Raji (cell line): ENCODE measurements around the gene TOM1L1.

Experiments used
- POLR2A ChIP-seq: IDR thresholded peaks from 2 replicates; pipeline ENCODE4 v1.6.1; 2011; ENCODE audit warnings: low read depth, low read length, control low read depth; ENCODE audit not compliant: insufficient read depth

Gene TOM1L1

DNA sequence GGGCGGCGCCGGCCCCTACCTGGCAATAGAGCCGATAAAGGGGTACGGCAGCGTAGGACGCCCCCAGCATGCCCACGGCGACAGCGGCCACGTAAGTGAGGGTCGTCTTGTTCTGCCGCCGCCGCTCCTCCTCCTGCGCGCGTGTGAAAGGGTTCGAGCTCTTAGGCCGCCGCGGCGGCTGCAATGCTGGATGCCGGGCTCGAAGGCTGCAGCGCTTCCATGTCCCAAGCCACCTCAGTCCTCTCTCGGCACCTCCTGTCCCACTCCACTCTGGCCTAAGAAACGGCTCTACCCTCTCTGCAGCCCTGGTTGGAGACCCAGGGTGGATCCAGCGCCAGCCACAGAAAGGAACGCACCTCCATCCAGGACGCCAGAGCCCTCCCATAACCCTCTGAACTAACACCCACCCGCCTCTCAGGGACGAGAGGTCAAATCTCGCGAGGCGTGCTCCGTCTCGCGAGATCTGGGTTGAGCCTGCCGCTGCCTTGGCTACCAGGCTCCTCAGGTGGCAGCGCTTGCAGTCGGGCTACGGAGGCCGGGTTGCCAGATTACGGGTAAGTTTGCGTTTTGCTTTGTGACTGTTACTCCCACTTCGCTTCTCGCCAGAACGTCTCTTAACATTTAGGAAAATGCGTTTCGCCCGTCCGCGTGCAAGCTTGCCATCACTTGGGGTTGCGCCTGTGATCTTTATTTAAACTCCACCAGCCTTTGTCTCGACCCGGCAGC lies 67.8 kb downstream of the TOM1L1 start, which contains the start of the genes COX11 and STXBP4:
COX11 (minus strand) TSS at position 393 of the 726 bp plus-strand sequence; CDS start at position 385, 8 bp downstream.
STXBP4 (plus strand) TSS at position 504 of the 726 bp plus-strand sequence. CDS start 17,455 bp downstream, outside the sequence.
- peak; percentile 96 for TF ChIP-seq POLR2A

DNA sequence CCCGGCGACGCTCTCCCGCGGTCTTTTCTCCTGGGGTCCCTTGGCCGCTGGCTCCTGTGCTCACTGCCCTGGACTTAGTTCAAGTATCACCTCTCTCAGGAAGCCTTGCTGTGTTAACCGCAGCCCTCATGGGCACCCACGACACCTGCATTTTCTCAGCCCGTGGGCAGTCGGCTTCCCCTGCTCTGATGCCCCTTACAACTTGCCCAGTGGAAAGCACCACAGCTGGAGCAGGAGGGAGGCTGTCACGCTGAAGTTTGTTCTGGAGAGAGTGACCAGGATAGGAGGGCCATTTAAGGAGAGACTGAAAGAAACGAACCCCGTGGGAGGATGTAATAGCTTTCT lies 68.3 kb downstream of the TOM1L1 start:
- TF ChIP-seq POLR2A = no peak

DNA sequence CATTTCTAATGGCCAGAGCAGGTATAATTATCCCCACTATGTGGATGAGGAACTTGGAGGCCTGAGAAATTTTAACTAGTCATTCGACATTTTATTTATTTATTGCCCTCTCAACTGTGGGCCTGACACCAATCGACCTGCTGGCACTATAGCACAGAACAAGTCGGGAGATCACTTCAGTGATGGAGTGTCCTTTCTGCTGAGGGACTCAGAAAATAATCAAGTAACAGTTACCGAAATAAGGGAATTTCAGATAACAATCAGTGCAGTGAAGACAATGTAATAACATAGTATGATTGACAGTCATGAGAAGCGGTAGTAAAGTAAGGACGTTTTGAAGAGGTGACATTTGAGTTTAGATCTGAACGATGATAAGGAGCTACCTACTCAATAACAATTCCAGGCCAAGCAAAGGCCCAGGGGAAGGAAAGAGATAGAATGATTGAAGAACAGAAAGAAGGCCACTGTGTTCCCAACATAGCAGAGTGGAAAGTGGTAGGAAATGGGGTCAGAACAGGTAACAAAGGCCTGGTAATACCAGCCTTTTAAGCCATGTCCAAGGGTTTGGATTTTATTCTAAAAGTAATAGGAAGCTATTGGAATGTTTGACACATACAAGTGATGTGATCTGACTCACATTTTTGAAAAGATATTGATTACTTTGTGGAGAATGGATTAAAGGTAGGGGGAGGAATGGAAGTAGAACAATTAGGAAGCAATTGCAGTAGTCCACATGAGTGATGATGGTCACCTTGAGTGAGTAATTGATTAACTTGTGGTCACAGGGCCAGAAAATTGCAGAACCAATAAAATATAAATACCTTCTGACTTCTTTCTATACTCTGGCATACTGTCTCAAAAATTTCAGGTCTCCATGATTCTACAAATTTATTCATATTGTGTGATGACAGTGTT lies 69.3 kb downstream of the TOM1L1 start:
- no peak for TF ChIP-seq POLR2A

DNA sequence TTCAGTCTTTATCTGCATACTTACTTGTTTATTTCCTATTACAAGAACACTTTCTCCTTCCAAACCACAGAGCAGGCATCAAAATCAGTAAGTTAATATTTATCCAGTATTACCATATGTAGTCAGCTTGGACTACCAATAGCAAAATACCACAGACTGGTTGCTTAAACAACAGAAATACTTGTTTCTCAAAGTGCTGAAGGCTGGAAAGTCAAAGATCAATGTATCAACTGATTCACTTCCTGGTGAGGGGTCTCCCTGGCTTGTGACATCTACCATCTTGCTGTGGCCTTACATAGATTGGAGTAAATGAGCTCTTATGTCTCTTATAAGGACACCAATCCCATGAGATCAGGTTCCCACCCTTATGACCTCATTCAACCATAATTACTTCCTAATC lies 70.5 kb downstream of the TOM1L1 start:
- no peak for TF ChIP-seq POLR2A

DNA sequence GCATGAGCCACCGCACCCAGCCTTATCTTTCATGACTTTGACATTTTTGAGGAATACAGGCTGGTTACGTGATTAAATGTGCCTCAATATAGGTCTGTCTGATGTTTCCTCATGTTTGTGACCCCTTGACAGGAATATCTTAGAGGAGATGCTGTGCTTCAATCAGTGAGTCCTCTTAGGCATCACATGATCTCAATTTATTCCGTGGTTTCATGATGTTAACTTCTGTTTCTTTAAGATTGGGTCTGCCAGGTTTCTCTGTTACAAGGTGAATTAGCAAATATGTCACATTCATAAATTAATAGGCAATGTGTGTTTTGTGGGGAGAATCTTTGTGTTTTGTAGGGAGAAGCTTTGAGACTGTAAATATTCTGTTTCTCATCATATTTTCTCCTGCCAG lies 71.2 kb downstream of the TOM1L1 start:
- no peak for TF ChIP-seq POLR2A

DNA sequence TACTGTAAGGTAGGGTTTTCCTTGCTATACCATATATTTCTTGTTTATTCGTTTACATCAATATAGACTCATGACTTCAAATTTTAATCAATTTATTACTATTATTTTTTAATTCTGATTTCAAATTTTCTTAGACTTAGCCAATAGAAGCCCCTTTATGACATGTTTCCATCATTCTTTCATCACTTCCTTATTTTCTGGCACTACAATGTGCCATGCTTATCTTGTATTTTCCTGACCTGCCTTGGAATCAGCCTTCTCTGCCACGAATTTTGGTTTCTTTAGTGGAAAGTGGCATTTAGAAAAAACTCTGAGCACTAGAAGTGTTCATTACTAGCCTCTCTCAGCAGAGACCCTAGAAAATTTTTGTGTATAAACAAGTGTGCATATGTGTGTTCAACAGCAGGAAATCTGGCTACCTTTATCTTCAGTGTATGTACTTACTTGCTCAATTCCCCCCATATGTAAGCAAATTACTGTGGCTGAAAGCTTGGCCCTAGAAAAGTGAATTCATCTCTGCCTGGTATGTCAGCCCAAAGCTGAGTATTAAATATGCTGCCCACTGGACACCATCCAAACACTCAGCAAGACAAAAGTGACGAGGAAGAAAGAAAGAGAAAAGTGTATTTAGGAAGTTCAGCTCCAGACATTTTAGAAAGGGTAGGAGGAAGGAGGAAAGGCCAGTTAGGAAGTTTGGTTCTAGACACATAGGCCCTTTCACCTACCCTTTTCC lies 71.9 kb downstream of the TOM1L1 start:
- no peak for TF ChIP-seq POLR2A

DNA sequence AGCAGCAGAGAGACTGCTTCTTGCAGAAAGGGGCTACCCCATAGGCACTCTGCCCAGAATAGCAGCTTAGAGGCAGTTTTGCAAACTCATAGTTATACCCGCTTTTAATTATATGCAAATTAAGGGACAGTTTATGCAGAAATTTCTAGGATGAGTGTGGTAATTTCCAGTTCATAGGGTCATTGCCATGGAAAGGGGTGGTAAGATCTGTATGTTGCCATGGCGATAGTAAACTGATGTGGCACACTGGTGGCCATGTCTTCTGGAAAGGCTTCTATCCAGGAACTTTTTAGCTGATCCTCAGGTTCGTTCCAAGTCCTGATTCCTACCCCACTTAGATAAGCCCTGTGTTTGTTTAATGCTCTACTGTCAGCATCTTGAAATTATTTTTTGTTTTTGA lies 74.1 kb downstream of the TOM1L1 start:
- TF ChIP-seq POLR2A = no peak

DNA sequence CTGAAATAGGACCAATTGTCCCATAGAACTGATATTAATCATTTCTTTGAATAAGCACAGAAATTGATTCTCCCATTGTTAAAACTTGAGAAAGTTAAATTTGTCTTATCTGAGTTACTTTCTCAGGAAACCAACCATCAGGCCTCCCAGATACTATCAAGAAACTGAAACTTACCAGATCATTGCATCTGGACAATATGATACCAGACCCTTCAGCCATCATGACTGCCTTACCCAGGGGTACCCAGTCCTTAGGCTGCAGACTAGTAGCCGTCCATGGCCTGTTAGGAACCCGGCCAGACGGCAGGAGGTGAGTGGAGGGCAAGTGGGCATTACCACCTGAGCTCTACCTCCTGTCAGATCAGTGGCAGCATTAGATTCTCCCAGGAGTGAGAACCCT lies 75.7 kb downstream of the TOM1L1 start:
- TF ChIP-seq POLR2A = no peak

DNA sequence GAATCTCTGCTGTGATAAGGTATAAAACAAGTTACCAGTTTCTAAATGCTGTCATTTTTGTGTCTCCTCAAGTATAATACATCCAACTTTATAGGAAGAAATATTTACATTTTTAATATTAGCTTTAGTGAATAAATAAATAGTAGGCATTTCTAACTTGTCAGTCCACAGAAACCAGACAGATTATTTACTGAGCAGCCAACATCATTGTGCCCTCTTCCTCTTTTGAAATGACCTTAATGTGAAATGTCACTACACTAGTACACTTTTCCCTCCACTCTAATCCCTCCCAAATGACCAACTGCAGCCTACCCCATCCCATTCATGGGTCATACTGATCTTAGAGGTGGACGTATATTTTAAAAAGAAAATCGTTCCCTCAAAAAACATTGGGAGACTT lies 77.1 kb downstream of the TOM1L1 start:
- TF ChIP-seq POLR2A = no peak

DNA sequence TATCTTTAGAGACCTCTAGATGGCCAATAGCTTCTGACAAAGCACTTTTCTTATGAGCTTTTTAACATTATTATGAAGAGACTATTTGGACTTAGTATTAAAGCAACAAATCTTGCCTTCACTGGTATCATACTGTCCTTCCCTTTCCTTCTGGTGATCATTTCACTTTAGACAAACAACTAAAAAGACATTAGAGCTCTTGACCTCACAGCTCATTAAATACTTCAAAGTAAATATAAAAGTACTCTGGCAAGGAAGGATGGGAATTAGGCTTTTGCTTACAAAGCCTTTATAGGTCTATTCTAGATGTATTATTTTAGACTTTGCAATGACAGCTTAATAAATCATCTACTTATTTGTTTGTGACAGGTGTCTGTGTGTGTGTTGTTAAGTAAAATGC lies 79.0 kb downstream of the TOM1L1 start:
- no peak for TF ChIP-seq POLR2A

DNA sequence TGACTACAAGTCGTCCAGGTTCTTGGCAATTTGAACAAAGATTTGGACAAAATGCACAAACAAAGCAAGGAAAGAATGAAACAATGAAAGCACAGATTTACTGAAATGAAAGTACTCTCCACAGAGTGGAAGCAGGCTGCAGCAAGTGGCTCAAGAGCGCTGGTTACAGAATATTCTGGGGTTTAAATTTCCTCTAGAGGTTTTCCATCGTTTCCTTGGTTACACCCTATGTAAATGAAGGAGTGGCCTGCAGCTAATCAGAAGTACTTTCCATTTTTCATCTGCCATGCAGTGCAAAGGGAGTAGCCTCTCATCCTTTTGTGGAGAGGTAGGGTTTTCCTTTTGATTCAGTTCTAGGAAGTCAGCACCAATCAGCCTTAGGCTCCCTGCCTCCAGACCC lies 79.7 kb downstream of the TOM1L1 start:
- TF ChIP-seq POLR2A = no peak

DNA sequence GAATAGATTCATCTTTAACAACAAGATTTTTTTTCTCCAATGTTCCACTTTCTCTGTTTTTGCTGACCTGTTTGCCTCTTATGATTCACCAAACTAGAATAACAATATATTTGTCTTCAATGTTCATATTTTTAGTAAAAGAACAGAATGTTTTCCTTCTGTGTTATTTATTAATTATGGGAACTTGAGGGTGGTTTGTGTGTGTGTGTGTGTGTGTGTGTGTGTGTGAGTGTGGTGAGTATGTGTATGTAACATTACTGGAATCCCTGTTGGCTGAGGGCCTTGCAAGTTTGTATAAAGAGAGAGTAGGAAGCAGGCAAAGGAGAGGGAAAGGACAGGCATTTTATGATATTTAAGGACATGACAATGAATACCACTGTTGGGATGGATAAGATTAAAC lies 81.7 kb downstream of the TOM1L1 start:
- TF ChIP-seq POLR2A = no peak

DNA sequence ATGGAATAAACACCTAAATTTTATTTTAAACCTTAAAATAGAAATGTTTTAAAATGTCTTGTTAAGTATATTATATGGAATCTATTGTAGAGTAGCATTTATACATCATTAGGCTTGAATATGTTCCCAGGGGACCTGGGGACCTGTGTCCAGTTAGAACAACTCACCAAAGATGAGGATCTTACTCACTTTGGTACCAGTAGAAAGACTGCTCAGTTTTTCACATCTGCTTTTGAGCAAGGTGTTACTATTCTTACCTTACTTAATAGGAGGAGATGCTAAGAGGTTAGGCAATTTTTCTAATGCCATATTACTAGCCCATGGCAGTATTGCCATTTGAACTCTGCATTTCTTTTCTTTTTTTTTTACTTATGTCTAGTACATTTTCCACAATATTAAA lies 82.6 kb downstream of the TOM1L1 start:
- no peak for TF ChIP-seq POLR2A

DNA sequence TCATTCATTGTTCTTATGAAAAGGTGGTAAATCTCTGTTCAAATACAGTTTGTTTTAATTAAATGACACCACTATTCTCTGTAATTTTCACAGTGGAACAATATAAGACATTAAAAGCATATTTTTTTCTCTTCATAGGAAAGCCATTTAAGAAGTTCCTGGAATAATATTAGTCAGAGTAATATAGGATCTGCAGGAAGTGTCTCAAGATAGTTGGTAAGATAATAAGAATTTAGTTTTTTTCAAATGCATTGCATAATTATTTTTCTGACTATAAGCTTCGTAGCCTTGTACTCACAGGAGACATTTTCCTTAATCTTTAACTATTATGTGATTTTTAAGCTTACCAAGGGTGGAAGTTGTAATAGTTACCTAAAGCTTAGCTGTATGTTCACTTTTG lies 84.8 kb downstream of the TOM1L1 start:
- TF ChIP-seq POLR2A = no peak

DNA sequence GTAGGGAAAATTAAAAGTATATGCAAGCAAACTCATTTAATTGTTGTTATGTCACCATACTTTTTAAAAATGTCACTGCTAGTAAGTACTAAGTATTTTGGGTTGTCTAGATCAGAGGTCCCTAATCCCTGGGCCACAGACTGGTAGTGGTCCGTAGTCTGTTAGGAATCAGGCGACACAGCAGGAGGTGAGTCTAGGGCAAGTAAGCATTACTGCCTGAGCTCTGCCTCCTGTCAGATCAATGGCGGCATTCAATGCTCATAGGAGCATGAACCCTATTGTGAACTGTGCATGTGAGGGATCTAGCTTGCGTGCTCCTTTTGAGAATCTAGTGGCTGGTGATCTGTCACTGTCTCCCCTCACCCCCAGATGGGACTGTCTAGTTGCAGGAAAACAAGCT lies 89.5 kb downstream of the TOM1L1 start:
- TF ChIP-seq POLR2A = no peak
